Endothelial cell of umbilical vein (primary cell): ENCODE results near the gene CTSH. TPM values are rescaled to one million over a fixed set of nuclear protein-coding genes. Genes with fewer than 3 reads are reported as not detected.

Source experiments
- BruUV-seq: library from RNA; stranded (reverse); fragments of 400-500 nt; replicated peaks from 2 replicates; lab custom pipeline; 2021; lab: Mats Ljungman, UMichigan
- CTCF ChIA-PET: fragments of 300-600, 350-600 bp; sonication (Branson Sonifier 250); formaldehyde crosslinking; loops from one replicate; lab custom pipeline; 2021; ENCODE audit warnings: antibody characterized with exemption, inconsistent platforms; lab: Charles Lee
- POLR2A ChIA-PET: fragments of 300-600, 350-600 bp; sonication (Branson Sonifier 250); formaldehyde crosslinking; loops from one replicate; lab custom pipeline; 2021; ENCODE audit warnings: antibody characterized with exemption, inconsistent platforms; lab: Charles Lee
- DNase-seq: peaks from one replicate; pipeline ENCODE4 v3.0.0-alpha.2; 2011; ENCODE audit warnings: low read depth, low spot score
- FAIRE-seq: peaks from 2 replicates; lab custom pipeline; 2011; peaks lifted over from hg19 to GRCh38; lab: Jason Lieb, UNC
- H2AFZ ChIP-seq: 2 replicates; pipeline ENCODE4 v1.6.0; 2012; ENCODE audit warnings: low read depth, low read length, control low read depth, inconsistent platforms
- H3K27ac ChIP-seq: 2 replicates; pipeline ENCODE4 v1.5.1; 2011; ENCODE audit warnings: low read depth, mild to moderate bottlenecking, control low read depth, low read length, moderate library complexity; ENCODE audit not compliant: insufficient read depth
- H3K27me3 ChIP-seq, 2 experiments: 2 replicates each; pipeline versions ENCODE4 v1.6.0 to v1.6.1; 2011; ENCODE audit warnings: low read length in 2 of 2, mixed read lengths in 1 of 2; ENCODE audit not compliant: control insufficient read depth in 2 of 2, insufficient read depth in 2 of 2
- H3K36me3 ChIP-seq, 2 experiments: 2 replicates in 1 of 2; 3 replicates in 1 of 2; pipeline ENCODE4 v1.5.1; 2011; ENCODE audit warnings: low read length in 2 of 2, mild to moderate bottlenecking in 1 of 2, moderate library complexity in 1 of 2; ENCODE audit not compliant: control insufficient read depth in 2 of 2, insufficient read depth in 2 of 2; ENCODE audit errors: extremely low read depth in 1 of 2
- H3K4me1 ChIP-seq: 3 replicates; pipeline ENCODE4 v1.5.1; 2011; ENCODE audit warnings: mild to moderate bottlenecking, low read length; ENCODE audit not compliant: control insufficient read depth, insufficient read depth; ENCODE audit errors: extremely low read depth
- H3K4me2 ChIP-seq: 2 replicates; pipeline ENCODE4 v1.6.1; 2011; ENCODE audit warnings: low read length, control low read depth, mixed read lengths; ENCODE audit not compliant: insufficient read depth
- H3K4me3 ChIP-seq, 3 experiments: fragments of 200-600 bp in 1 of 3; sonication (generic), shearing (Covaris generic) in 1 of 3; replicated peaks in 1 of 3; 2 replicates each; pipeline ENCODE4 v1.5.1; 2011 to 2016; ENCODE audit warnings: control low read depth in 3 of 3, low read length in 3 of 3, mild to moderate bottlenecking in 2 of 3, inconsistent platforms in 1 of 3, low read depth in 1 of 3, moderate library complexity in 1 of 3; ENCODE audit not compliant: insufficient read depth in 1 of 3
- H3K79me2 ChIP-seq: 2 replicates; pipeline ENCODE4 v1.6.0; 2012; ENCODE audit warnings: low read length, inconsistent platforms; ENCODE audit not compliant: control insufficient read depth, insufficient read depth
- H3K9ac ChIP-seq: replicated peaks from 2 replicates; pipeline ENCODE3; 2011; ENCODE audit warnings: low read length, control low read depth; ENCODE audit not compliant: insufficient read depth; ENCODE audit errors: extremely low read depth
- H3K9me1 ChIP-seq: replicated peaks from 3 replicates; pipeline ENCODE4 v1.6.0; 2011; ENCODE audit warnings: mild to moderate bottlenecking, low read length; ENCODE audit not compliant: control insufficient read depth, insufficient read depth; ENCODE audit errors: extremely low read depth
- H3K9me3 ChIP-seq: replicated peaks from 2 replicates; pipeline ENCODE4 v1.5.1; 2012; ENCODE audit warnings: low read length, inconsistent platforms; ENCODE audit not compliant: control insufficient read depth, insufficient read depth
- H4K20me1 ChIP-seq: replicated peaks from 2 replicates; pipeline ENCODE3; 2011; ENCODE audit warnings: mild to moderate bottlenecking, low read length; ENCODE audit not compliant: control insufficient read depth, insufficient read depth; ENCODE audit errors: extremely low read depth
- CTCF ChIP-seq, 2 donors: IDR thresholded peaks; 1 replicate in 1 of 2; 2 replicates in 1 of 2; pipeline ENCODE4 v1.5.1; 2011; ENCODE audit warnings: low read length in 2 of 2, mild to moderate bottlenecking in 2 of 2, moderate library complexity in 2 of 2, control low read depth in 1 of 2, inconsistent platforms in 1 of 2, low read depth in 1 of 2; ENCODE audit not compliant: insufficient read depth in 1 of 2; ENCODE audit errors: extremely low read depth in 1 of 2
- EZH2 ChIP-seq: IDR thresholded peaks from 2 replicates; pipeline ENCODE4 v1.6.1; 2012; ENCODE audit warnings: borderline replicate concordance, low read depth, mild to moderate bottlenecking, moderate library complexity, low read length, inconsistent platforms; ENCODE audit not compliant: severe bottlenecking
- FOS ChIP-seq: IDR thresholded peaks from 2 replicates; pipeline ENCODE4 v1.6.1; 2011; ENCODE audit warnings: mild to moderate bottlenecking, low read length, moderate library complexity, borderline replicate concordance; ENCODE audit not compliant: insufficient read depth
- GATA2 ChIP-seq: IDR thresholded peaks from 2 replicates; pipeline ENCODE4 v1.7.0; 2011; ENCODE audit warnings: low read depth, mild to moderate bottlenecking, moderate library complexity, mixed read lengths, low read length; ENCODE audit not compliant: insufficient read length, insufficient read depth
- JUN ChIP-seq: IDR thresholded peaks from 2 replicates; pipeline ENCODE4 v1.6.1; 2011; ENCODE audit warnings: borderline replicate concordance, low read depth; ENCODE audit not compliant: insufficient read length, insufficient read depth
- MAX ChIP-seq: IDR thresholded peaks from 2 replicates; pipeline ENCODE4 v1.6.1; 2011; ENCODE audit not compliant: insufficient read depth, insufficient read length
- MYC ChIP-seq: IDR thresholded peaks from one replicate; pipeline ENCODE4 v1.6.1; 2011; ENCODE audit warnings: mild to moderate bottlenecking, low read depth, low read length
- POLR2A ChIP-seq: IDR thresholded peaks from 2 replicates; pipeline ENCODE4 v1.6.1; 2012; ENCODE audit warnings: low read depth, mild to moderate bottlenecking, control low read depth, low read length
- POLR2AphosphoS5 ChIP-seq: IDR thresholded peaks from 2 replicates; pipeline ENCODE4 v1.6.1; 2012; ENCODE audit warnings: low read depth, mild to moderate bottlenecking, control low read depth, low read length, moderate library complexity; ENCODE audit not compliant: insufficient read depth
- dilution Hi-C: fragments of 300-500 bp; cut with MboI; formaldehyde crosslinking; loops from one replicate; pipeline ENCODE4 v1.15.0; 2019; ENCODE audit warnings: low sequenced_read_pairs; ENCODE audit not compliant: extremely low pct_ligation_motif_present
- intact Hi-C: fragments of 100-400 bp; cut with micrococcal nuclease; formaldehyde crosslinking; loops from one replicate; pipeline ENCODE4 v1.10.0; 2022
- polyA plus RNA-seq, 4 experiments: library from polyadenylated mRNA; depleted of rRNA in 3 of 4; stranded (reverse) in 3 of 4; unstranded in 1 of 4; fragments of >200 nt; gene quantifications; 2 replicates each; pipeline versions ENCODE4 v1.2.1 to v1.2.3, GENCODE V29; 2011 to 2012; ENCODE audit warnings: missing spikeins in 1 of 4
- total RNA-seq: library from RNA; stranded (reverse); gene quantifications from 2 replicates; pipeline ENCODE4 v1.2.3, GENCODE V29; 2021

CTSH gene
- total and polyA plus RNA-seq, 2 donors (not counting 3 experiments of a cell fraction or from before 2014, with no cell fraction given): 7.0 to 7.4 TPM

- Histone ChIP-seq H2AFZ (no peak overlapping the region), H3K27me3 (peaks cover 0 to 2% of the 10 kb centered on the region in 2 experiments), H3K27ac (no peak overlapping the region), H3K36me3 (no peaks in the 10 kb centered on the region), H3K9me3 (no peaks in the 10 kb centered on the region), H3K79me2 (no peaks in the 10 kb centered on the region), H3K9ac (no peak overlapping the region), H3K4me1 (no peaks in the 10 kb centered on the region), H3K4me3 (no peak overlapping the region), H3K4me2 (no peak overlapping the region), H3K9me1 (no peaks in the 10 kb centered on the region), H4K20me1 (no peaks in the 10 kb centered on the region)
- no peak for TF ChIP-seq MYC
- no peak for TF ChIP-seq EZH2
- TF ChIP-seq POLR2AphosphoS5: no peak
- no peak for TF ChIP-seq MAX
- no peak for TF ChIP-seq GATA2
- TF ChIP-seq CTCF (IDR thresholded peaks at IDR 0.05; ENCODE audit: extremely low read depth in 1 of 2, insufficient read depth in 1 of 2, low read depth in 1 of 2, low read length in 2 of 2): no peak
- TF ChIP-seq POLR2A: no peak
- TF ChIP-seq JUN: no peak
- TF ChIP-seq FOS: no peak
- BruUV-seq: no TSS peak
- ChIA-PET POLR2A (no interaction called here), CTCF (interaction anchor here (0.9 to 5.4 kb wide), 6 partner anchors 14 to 74 kb away, joined by 3 to 60 read pairs (median 6); no protein-coding TSS in a partner anchor)
- FAIRE-seq: no peak
- DNase-seq: no peak
- intact Hi-C loops: no loop called here
- dilution Hi-C loops: no loop called here
Observed at GRCh38 chr15:78981532-78982313, 36.9 kb upstream of the CTSH start.
